ENCODE measurements around the gene KCNQ2. TPM values are rescaled to one million over a fixed set of nuclear protein-coding genes. Genes with fewer than 3 reads are reported as not detected.

Gene KCNQ2
- total RNA-seq, 1 experiment from 2014 or later = 0.38 TPM

DNA sequence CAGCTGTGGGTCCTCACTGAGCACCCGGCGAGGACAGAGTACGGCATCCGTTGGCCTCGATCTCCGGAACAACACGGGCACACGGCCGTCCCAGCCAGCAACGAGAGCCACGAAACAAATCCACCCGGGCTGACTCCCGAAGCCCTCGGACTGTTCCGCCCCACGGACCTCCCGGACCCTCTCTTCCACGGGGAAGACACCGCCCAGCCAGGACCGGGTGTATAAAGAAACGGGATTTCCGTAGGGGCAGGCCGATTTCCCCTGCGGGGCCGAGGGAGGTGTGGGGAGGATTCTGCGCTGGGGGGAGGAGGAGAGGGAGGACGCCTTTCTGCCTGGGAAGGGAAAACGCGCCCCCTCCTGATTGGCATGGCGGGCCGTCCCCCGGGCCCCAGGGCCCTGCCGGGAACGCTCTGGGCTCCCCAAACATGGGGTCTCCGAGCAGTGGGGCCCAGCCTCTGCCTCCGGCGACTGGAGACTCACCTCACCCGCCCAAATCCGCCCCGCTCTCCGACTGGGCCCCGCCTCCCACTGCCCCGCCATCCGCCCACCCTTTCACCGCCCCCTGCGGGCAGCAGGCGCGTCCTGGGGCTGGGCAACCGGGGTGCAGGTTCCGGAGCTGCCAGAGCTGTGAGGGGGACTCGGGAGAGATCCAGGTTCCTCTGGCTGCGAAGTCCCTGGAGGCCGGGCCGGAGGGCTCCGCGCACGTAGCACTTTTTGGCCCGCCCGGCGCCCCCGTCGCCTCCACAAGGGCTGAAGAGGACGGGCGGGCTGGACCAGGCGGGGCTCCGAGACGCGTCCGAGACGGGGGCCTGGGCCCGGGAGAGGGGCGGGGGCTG lies 47.4 kb upstream of the KCNQ2 start:
- Mint-ChIP-seq H3K27ac (ENCODE audit: unreplicated experiment) (peak overlapping the region; percentile 89), H3K4me3 (ENCODE audit: low read depth, unreplicated experiment) (peak overlapping the region; percentile 95), H3K36me3 (ENCODE audit: insufficient read depth, unreplicated experiment) (peaks cover 69% of the 10 kb centered on the region), H3K4me1 (ENCODE audit: low read depth, unreplicated experiment) (peaks cover 16% of the 10 kb centered on the region), H3K27me3 (ENCODE audit: unreplicated experiment) (no peaks in the 10 kb centered on the region), H3K9me3 (ENCODE audit: low read depth, unreplicated experiment) (no peaks in the 10 kb centered on the region)
- CTCF ChIA-PET = interaction anchor here (0.6 to 2.0 kb wide), 8 partner anchors 17 to 211 kb away, joined by 3 to 15 read pairs (median 5); partner anchors contain the start of gene PTK6
- TF ChIP-seq, protein P1, sequence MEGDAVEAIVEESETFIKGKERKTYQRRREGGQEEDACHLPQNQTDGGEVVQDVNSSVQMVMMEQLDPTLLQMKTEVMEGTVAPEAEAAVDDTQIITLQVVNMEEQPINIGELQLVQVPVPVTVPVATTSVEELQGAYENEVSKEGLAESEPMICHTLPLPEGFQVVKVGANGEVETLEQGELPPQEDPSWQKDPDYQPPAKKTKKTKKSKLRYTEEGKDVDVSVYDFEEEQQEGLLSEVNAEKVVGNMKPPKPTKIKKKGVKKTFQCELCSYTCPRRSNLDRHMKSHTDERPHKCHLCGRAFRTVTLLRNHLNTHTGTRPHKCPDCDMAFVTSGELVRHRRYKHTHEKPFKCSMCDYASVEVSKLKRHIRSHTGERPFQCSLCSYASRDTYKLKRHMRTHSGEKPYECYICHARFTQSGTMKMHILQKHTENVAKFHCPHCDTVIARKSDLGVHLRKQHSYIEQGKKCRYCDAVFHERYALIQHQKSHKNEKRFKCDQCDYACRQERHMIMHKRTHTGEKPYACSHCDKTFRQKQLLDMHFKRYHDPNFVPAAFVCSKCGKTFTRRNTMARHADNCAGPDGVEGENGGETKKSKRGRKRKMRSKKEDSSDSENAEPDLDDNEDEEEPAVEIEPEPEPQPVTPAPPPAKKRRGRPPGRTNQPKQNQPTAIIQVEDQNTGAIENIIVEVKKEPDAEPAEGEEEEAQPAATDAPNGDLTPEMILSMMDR (IDR thresholded peaks at IDR 0.05; ENCODE audit: unreplicated experiment) = peak; percentile 60
- TSS peak; percentile 27 for BruUV-seq (replicated peaks)
- intact Hi-C loops (cut with micrococcal nuclease; ENCODE audit: unreplicated experiment) = loop anchor here (2.0 to 5.0 kb wide), 2 partner anchors 21 to 78 kb away; partner anchors contain the start of gene EEF1A2
- DNase-seq = peak; percentile 84

DNA sequence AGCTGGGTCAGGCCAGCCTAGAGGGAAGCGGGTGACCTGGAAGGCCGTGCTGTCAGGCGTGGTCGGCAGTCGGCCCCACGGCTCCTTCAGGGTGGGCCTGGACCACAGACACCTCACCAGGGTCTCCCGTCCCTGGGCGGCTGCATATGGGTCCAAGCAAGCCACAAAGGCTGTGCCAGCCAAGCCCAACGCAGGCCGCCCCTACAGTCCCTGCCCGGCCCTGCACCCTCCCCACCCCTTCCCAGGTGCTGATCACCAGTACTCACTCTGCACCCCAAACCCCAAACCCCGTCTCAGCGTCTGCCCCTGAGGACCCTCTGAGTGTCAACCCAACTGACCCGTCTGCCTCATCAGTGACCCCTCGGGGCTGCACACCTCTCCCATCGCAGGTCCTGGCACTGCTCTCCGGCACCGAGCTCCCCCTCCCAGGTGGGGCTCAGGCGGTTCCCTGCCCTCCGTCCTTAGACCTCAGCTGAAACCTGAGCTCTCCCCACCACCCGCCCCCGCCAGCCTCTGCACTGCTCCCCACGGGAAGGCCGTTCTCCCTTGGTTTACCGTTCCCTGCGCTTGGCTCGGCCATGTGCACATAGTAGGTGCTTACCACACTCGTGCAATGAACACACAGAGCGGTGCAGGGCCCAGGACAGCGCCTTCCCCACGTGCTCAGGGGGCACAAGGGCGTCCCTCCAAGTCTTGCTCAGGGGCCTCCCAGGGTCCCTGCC lies 46.7 kb upstream of the KCNQ2 start:
- DNase-seq = peak; percentile 1

DNA sequence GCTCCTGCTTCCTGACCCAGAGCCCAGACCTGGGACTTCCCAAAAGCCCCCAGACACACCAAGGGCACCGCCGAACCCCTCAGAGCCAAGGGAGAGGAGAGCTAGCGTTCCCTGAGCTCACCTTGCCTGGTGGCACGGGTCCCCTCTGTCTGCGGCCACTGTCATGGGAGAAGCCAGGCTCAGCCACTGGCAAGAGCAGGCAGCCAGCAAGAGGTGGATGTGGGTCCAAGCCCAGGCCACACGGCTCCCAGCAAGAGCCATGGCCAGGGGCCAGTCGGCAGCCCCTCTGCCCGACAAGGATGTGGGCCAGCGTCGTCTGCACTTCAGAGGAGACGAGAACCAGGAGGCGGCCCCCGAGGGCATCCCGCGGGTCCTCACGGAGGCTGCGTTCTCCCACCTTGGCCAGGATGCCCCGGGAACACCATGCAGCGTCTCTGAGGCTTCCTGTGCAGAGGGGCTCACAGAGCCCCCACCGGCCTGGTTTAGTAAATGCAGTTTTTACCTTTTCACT lies 46.0 kb upstream of the KCNQ2 start:
- Mint-ChIP-seq H3K36me3 (ENCODE audit: insufficient read depth, unreplicated experiment) (peaks cover 54% of the 10 kb centered on the region), H3K4me3 (ENCODE audit: low read depth, unreplicated experiment) (peak overlapping the region; percentile 95), H3K9me3 (ENCODE audit: low read depth, unreplicated experiment) (no peaks in the 10 kb centered on the region), H3K4me1 (ENCODE audit: low read depth, unreplicated experiment) (peaks cover under 1% of the 10 kb centered on the region), H3K27me3 (ENCODE audit: unreplicated experiment) (peaks cover 2% of the 10 kb centered on the region), H3K27ac (ENCODE audit: unreplicated experiment) (no peak overlapping the region)
- TF ChIP-seq, protein P1 (IDR thresholded peaks at IDR 0.05; ENCODE audit: unreplicated experiment) = no peak
- BruUV-seq (replicated peaks) = no TSS peak
- CTCF ChIA-PET = interaction anchor here (1.0 kb wide), 1 partner anchor 19 kb away, joined by 4 read pairs; no protein-coding TSS in a partner anchor
- no peak for DNase-seq
- intact Hi-C loops (cut with micrococcal nuclease; ENCODE audit: unreplicated experiment) = no loop called here

More for the DNA sequence above, 46.7 kb upstream of the KCNQ2 start:
- peak overlapping the region; percentile 89 for H3K27ac Mint-ChIP-seq (ENCODE audit: unreplicated experiment)
- intact Hi-C loops (cut with micrococcal nuclease; ENCODE audit: unreplicated experiment) = no loop called here
- H3K27me3 Mint-ChIP-seq (ENCODE audit: unreplicated experiment) = no peaks in the 10 kb centered on the region
- H3K36me3 Mint-ChIP-seq (ENCODE audit: insufficient read depth, unreplicated experiment) = peaks cover 61% of the 10 kb centered on the region
- TF ChIP-seq, protein P1 (IDR thresholded peaks at IDR 0.05; ENCODE audit: unreplicated experiment) = no peak
- peak overlapping the region; percentile 95 for H3K4me3 Mint-ChIP-seq (ENCODE audit: low read depth, unreplicated experiment)
- CTCF ChIA-PET = interaction anchor here (1.0 to 2.0 kb wide), 2 partner anchors 17 to 19 kb away, joined by 4 to 14 read pairs; no protein-coding TSS in a partner anchor
- H3K4me1 Mint-ChIP-seq (ENCODE audit: low read depth, unreplicated experiment) = peaks cover 8% of the 10 kb centered on the region
- no TSS peak for BruUV-seq (replicated peaks)
- no peaks in the 10 kb centered on the region for H3K9me3 Mint-ChIP-seq (ENCODE audit: low read depth, unreplicated experiment)
